K562 (cell line): ENCODE data around the gene SH3GL3. TPM values are rescaled to one million over a fixed set of nuclear protein-coding genes. Genes with fewer than 3 reads are reported as not detected.

Experiments used
- CUX1 ChIP-seq: fragments of 200-800 bp; sonication (Bioruptor generic); IDR thresholded peaks from 2 replicates; pipeline ENCODE4 v1.6.1; 2016; ENCODE audit warnings: missing genetic modification characterization, missing compliant biosample characterization
- EP400 ChIP-seq: fragments of 450-650 bp; IDR thresholded peaks from 2 replicates; pipeline ENCODE4 v1.6.1; 2017; ENCODE audit warnings: antibody characterized with exemption, mild to moderate bottlenecking, moderate library complexity
- REST ChIP-seq, 2 experiments: fragments of 450-650 bp; formaldehyde crosslinking in 1 of 2; IDR thresholded peaks; 2 replicates each; pipeline versions ENCODE4 v1.4.0 to v1.6.1; 2014 to 2020; ENCODE audit warnings: mild to moderate bottlenecking in 2 of 2, borderline replicate concordance in 1 of 2, low read depth in 1 of 2
- polyA plus RNA-seq, 8 experiments: library from polyadenylated mRNA; depleted of rRNA in 4 of 8; stranded (reverse) in 5 of 8; unstranded in 3 of 8; fragments of >200 nt; fragmentation: Nextera tagmentation in 2 of 8; fragmentation: Illumina TruSeq in 1 of 8; extraction: Ambion mirVana in 2 of 8; extraction: Trizol in 1 of 8; gene quantifications; 2 replicates each; pipeline versions ENCODE4 v1.2.1 to v1.2.3, GENCODE V29; 2011 to 2014; ENCODE audit warnings: inconsistent platforms in 1 of 8, missing spikeins in 1 of 8
- total RNA-seq, 7 experiments: library from RNA; depleted of rRNA in 6 of 7; stranded (reverse); fragments of >200 nt in 6 of 7; fragmentation: Illumina TruSeq in 2 of 7; extraction: Trizol in 2 of 7; gene quantifications; 2 replicates each; pipeline versions ENCODE4 v1.2.1 to v1.2.3, GENCODE V29; 2011 to 2021; ENCODE audit warnings: low replicate concordance in 1 of 7

Gene SH3GL3
- total and polyA plus RNA-seq, 9 of the 15 experiments (the other 6 are each of a cell fraction or from before 2014, with no cell fraction given): 3.9 to 16.0 (median 9.7) TPM

DNA sequence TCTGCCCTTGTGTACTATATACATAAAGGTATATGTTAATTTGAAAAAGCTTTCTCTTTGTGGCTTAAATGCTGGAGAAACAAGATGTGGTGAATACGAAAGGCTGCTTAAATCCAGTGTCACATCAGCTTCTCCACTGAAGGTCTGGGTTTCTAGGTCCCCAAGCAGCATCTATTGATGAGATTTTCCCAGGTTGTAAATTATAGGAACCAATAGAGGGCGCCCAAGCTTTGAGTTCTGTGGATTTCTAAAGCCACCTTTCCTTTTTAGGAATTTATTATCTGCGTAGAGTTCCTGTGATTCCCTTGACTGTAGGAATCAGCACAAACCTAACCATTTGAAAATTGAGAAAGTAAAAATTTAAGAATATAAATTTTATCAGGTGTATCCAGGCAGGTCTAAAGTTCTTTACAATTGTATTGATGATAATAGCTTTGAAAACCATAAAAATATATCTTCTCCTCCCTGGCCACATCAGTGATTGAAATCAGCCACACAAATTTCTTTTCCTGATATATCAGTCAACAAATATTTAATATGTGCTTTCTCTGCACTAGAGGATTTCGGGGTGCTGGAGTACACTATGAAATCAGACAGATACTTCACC lies 118.5 kb downstream of the SH3GL3 start (continued):
- TF ChIP-seq REST (IDR thresholded peaks at IDR 0.05; ENCODE audit: borderline replicate concordance) (0 out of 2 replicates have a peak, but pooled peaks have one; percentile 6), REST (CRISPR knock-in tag; IDR thresholded peaks at IDR 0.05; ENCODE audit: low read depth) (no peak), CUX1 (peak; percentile 45; the same call in 1 of the 2 replicates), EP400 (no peak)
- TF ChIP-seq, all 486 proteins: peak for 5
